ENCODE measurements around the gene RNF144B.
"Not testable (repeated sequence)": the region's sequence is repeated elsewhere in the genome, so short reads cannot be mapped to it uniquely, and the experiment has no call there.

The RNF144B gene

GRCh38 chr6:18371656-18372055 is 15.5 kb upstream of the RNF144B start:
- DNase-seq (ENCODE audit: low read depth) = no peak

DNA sequence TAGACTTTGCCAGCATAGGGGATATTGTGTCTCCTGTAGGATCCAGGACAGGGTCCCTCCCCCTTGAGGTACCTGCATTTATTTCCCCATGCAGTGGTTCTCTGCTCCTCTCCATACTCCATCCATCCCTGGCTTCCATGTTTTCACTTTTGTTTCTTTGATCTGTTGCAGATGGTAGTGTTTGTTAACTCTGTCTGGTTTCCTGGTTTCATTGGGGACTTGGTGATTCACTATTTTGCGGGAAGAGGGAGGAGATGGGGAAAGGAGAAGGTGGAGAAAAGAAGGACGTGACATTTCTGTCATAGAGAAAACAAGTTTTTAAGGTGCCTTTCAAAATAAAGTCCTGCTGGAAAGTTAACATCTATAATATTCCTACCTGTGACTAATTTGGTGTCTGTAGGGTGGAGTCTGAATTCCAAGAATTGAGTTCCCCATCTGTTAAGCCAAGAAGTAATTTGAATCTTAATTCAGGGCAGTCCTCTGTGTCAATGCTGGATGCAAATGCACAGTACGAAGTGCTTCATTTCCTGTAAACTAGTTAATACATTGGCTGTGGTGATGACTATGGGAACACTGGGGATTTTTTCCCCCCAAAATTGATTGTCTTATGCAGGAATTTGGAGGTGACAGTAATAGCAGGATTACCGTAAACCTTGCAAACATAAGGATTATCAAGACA is 6.9 kb upstream of the RNF144B start:
- no peak for DNase-seq (ENCODE audit: low read depth)

DNA sequence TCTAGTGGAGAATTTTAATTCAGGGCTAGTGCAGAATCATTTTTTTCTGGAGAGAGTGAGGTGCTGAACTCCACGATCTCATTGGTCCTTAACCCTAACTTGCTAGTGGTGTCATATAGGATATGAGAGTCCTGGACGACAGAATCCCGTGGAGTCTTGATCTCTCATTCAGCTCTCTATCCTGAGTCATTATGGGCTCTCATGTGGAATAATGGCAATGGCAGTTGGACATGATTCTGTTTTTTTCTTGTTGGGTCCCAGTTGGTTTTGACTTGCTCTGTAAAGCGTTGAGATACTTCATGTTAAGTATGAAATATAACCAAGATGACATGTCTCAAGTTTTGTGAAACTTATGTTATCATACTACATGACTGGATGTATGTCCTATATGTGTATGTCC is 6.3 kb upstream of the RNF144B start:
- DNase-seq (ENCODE audit: low read depth) = no peak

DNA sequence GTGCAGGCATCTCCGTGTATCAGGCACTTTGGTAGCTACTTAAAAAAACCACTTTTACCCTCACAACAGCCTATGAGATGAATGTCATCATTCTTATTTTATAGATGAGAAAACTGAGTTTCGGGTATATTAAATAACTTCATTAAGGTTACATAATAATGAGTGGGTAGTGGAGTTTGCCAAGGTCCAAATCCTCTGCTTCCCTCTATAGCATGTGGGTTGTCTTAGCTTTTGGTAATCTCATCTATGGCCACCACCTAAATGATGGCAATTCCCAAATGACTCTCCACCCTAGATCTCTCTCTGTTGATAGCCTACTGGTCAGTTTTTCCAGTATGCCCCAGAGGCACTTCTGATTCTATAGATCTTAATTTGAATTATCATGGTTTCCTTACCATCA is 3.7 kb upstream of the RNF144B start:
- DNase-seq (ENCODE audit: low read depth) = no peak

DNA sequence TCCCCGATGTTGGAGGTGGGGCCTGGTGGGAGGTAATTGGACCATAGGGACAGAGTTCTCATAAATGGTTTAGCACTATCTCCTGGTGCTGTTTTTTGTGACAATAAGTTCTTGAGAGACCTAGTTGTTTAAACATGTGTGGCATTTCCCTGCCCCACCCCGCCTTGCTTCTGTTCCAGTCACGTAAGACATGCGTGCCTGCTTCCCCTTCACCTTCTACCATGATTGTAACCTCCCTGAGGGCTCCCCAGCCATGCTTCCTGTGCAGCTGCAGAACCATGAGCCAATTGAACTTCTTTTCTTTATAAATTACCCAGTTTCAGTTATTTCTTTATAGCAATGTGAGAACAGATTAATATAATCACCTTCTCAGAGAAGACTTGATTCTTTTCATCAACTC is 2.5 kb upstream of the RNF144B start:
- DNase-seq (ENCODE audit: low read depth) = no peak

DNA sequence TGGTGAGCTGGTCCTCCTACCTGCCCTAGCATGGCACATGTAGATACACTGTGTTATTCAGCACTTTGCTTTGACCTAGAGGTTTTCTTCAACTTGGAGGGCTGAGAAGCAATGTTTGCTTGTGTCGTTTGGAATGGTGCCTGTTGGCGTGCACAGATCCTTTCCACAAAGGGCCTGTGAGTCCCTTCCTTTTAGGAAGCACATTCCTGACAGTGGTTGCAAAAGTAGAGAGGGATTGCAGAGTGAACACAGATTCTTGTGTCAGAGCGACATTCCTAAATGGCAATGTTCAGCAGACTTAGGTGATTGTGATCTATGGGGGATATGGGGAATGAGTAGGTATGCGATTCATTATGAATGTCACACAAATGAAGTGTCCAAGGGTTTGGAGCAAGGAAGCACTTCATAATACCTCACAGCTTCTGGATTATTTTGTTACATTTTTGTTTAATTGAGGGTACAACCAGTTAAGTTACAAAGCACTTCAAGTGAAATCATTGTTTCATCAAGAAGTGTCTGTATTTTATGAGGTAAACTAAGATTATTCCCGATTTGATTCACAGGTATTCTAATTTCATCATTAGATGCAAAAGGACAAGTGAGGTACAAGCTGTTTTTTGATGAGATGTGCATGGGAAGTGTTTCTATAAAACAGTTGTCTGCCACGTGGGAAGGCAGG is 713 bp upstream of the RNF144B start:
- DNase-seq (ENCODE audit: low read depth) = no peak

DNA sequence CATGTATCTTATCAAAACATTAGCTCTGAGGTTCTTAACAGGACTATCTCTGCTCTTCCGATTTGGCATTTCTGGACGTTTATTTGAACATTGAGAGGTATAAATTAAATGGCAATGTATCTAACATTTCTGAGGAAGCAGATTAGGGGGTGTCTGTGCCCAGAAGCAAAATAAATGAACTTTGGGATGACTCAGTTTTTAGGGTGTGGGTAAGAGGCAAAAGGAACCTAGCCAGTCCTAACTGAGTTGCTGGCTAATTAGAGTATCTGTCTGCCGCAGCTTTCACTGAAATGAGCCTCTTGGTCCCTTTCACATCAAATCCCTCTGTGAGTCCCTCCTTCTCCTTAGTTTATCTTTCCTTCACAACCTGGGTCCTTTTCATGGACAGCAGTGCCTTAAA is 1.1 kb downstream of the RNF144B start:
- DNase-seq (ENCODE audit: low read depth) = no peak

DNA sequence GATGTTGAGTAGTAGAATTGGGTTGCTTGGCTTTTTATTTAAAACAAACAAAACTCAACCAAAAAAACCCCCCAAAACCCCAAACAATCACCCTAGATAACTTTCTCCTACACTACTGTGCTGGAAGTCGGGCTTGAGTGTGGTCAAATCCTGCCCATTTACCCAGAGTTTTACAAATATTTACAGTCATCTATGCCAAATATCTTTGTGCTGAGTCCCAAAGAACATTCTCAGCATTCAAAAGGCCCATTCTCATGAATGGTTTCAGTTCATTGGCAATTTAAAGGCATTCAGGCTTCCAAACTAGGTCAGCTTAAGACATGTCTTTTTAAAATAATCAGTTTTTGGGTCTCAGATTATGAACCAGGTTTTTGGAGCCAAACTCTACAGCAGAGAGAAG is 1.8 kb downstream of the RNF144B start:
- no peak for DNase-seq (ENCODE audit: low read depth)

- DNase-seq (ENCODE audit: low read depth) = no peak
These were observed 2.3 kb downstream of the RNF144B start for GRCh38 chr6:18389479-18389878.

- DNase-seq (ENCODE audit: low read depth) = no peak
These were observed 3.3 kb downstream of the RNF144B start for GRCh38 chr6:18390476-18390875.

- no peak for DNase-seq (ENCODE audit: low read depth)
These were observed 3.9 kb downstream of the RNF144B start for GRCh38 chr6:18391023-18391422.

DNA sequence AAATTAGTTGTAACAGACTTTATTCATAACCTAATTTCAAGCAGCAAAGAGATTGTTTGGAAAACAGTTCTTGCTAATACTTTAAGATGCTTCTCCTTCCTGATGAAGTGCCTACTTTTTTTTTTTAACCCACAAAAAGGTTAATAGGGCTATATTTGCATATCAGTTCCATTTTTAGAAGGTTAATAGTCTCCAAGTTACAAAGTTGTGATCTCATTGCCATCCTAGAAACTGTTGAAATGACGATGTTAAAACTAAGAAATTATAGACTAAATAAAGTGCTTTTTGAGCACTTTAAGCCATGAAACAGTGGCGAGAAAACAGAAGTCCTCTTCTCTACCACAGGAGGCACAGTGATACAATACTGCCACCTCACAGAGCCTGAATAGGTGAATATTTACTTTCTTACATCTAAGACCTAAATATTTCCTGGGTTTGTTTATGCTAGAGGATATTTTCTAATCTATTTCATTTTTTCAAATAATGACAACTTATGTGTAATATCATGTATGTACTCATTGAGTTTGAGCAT is 5.3 kb downstream of the RNF144B start:
- no peak for DNase-seq (ENCODE audit: low read depth)

- DNase-seq (ENCODE audit: low read depth) = no peak
These were observed 6.5 kb downstream of the RNF144B start for GRCh38 chr6:18393698-18394097.

DNA sequence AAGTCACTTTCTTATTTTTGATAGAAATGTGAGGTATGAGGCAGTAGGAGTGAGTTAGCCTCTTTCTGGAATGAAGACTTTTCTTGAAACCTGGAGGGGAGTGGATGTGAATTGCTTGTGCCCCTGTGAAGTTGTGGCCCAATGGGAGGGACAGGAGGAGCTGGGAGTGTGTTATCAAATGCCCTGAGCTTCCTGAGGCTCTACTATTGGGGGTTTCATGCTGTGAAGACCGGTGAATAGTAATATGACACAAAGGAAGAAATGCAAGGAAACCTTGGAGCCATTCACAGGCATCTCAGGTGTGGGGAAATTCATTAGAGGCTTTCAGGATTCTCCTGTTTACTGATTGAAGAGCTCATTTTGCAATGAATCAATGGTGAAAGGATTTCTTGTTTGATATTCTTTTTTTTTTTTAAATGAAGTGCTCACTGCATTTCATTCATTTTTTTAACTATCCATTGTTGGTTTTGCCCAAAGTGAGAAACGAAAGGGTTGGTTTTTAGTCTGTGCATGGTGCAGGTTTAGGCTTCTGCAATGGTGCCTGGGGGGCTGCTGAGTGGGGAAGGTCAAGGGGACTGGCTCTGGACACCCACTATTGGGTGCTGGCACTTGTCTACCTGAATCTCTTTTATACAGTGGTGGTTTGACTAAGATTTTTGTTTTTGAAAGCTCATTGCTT is 8.2 kb downstream of the RNF144B start:
- no peak for DNase-seq (ENCODE audit: low read depth)

DNA sequence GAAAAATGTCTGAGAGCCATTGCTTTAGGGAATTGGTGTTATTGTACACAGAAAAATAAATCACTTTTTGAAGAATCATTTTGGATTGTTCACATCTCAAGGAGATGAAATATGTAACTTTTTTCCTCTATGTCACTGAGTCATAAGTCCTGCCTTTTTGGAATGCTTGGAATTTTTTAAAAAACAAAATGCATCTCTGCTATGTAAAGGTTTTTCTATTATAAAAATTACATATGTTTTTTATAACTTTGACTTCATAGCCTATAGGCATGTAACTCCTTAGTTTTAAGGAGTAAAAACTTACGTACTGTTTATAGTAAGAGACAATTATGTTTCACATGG is 8.7 kb downstream of the RNF144B start:
- no peak for DNase-seq (ENCODE audit: low read depth)

DNA sequence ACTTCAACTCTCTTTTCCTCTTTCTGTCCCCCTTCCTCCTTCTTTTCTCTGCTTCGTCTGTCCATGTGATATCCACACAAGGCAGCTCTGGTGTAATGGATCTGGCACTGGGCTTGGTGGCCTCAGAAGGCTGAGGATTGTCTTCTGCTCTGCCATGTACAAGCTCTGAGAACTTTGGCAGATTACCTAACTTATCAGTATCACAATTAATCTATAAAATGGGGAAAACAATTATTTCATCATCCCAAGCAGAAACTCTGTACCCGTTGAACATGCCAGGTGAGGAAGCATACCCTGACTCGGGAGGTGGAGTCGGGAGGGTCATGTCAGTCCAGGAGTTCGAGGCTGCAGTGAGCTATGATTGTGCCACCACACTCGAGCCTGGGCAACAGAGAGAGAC is 10.6 kb downstream of the RNF144B start:
- DNase-seq (ENCODE audit: low read depth) = no peak

DNA sequence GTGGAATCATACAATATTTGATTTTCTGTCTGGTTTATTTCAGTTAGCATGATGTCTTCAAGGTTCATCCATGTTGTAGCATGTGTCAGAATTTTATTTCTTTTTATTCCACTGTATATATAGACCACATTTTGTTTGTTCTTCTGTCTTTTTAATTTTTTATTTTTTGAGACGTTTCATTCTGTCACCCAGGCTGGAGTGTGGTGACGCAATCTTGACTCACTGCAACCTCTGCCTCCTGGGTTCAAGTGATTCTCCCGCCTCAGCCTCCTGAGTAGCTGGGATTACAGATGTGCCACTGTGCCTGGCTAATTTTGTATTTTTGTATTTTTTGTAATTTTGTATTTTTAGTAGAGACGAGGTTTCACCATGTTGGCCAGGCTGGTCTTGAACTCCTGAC is 11.1 kb downstream of the RNF144B start:
- not testable (repeated sequence) for DNase-seq (ENCODE audit: low read depth)

GRCh38 chr6:18400831-18401446 is 13.8 kb downstream of the RNF144B start:
- DNase-seq (ENCODE audit: low read depth) = no peak

GRCh38 chr6:18404965-18405364 is 17.8 kb downstream of the RNF144B start:
- DNase-seq (ENCODE audit: low read depth) = not testable (repeated sequence)

DNA sequence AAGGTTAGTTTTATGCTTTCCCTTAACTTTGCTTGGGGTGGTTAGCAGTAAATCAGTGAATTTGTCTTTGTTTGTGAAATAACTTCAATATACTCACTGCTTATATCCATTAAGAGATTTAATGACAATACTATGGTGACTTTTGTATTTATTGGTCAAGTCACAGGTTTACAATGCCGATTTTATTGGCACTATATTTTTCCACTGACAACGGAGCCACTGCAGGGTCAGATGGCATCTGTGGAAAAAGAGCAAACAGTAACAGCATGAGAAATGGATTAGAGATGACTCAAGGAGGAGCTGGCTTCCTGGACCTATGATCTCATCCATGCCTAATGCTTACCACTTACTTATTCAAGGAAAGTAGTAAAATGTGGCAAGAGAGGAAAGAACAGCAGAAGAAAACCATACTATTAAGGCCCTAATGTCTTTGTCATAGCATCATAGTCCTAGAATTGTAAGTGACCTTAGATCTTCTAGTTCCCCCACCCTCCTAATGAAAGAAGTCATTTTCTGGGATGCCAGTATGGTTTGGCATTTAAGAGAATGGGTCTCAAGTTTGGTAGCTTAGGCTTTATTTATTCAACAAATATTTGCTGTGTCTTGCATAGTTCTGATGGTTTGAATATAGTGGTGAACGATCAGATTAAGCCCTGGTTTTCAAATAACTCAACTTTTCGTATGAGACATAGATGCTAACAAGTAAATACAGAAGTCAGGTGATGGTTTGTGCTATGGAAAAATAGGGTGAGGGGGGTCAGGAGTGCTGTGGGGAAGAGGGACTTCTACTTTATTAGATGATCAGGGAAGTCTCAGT is 18.5 kb downstream of the RNF144B start:
- no peak for DNase-seq (ENCODE audit: low read depth)

GRCh38 chr6:18406955-18407749 is 20.0 kb downstream of the RNF144B start:
- no peak for DNase-seq (ENCODE audit: low read depth)
